ENCODE results near the gene WHRN. TPM values are rescaled to one million over a fixed set of nuclear protein-coding genes. Genes with fewer than 3 reads are reported as not detected.

WHRN gene
- total and polyA plus RNA-seq, 5 donors from 2014 or later, result 1.00 to 24.2 (median 1.4) TPM

- Mint-ChIP-seq H3K27me3 (peaks cover 4% of the 10 kb centered on the region), H3K9me3 (peaks cover 0 to 2% (median 0%) of the 10 kb centered on the region in 7 donors), H3K27ac (no peak overlapping the region), H3K4me1 (peaks cover 0 to 3% (median 1%) of the 10 kb centered on the region in 4 donors), H3K4me3 (no peak overlapping the region), H3K36me3 (peaks cover 6% of the 10 kb centered on the region)
- no peak for ATAC-seq (ENCODE audit: low read depth in 2 of 2)
- no peak overlapping the region for H3K4me3 ChIP-seq (ENCODE audit: low read depth, low read length)
- H3K27ac ChIP-seq (ENCODE audit: insufficient read depth, low read length, poor library complexity, severe bottlenecking), result no peak overlapping the region
- H3K27me3 ChIP-seq (ENCODE audit: control insufficient read depth, insufficient read depth, low read length), result no peaks in the 10 kb centered on the region
- H3K36me3 ChIP-seq (ENCODE audit: control insufficient read depth, insufficient read depth, low read length), result peaks cover 2% of the 10 kb centered on the region
- H3K9me3 ChIP-seq (ENCODE audit: control insufficient read depth in 2 of 2, low read length in 2 of 2), result no peaks in the 10 kb centered on the region
- no peak for DNase-seq
- H3K4me1 ChIP-seq (ENCODE audit: control insufficient read depth, insufficient read depth, low read length, poor library complexity, severe bottlenecking), result no peaks in the 10 kb centered on the region
Observed at GRCh38 chr9:114459464-114459863, 45.8 kb downstream of the WHRN start.

GRCh38 chr9:114456929-114457328 lies 48.3 kb downstream of the WHRN start:
- DNase-seq (no peak), ATAC-seq (ENCODE audit: low read depth in 2 of 2) (no peak)
- no peaks in the 10 kb centered on the region for H3K27me3 ChIP-seq (ENCODE audit: control insufficient read depth, insufficient read depth, low read length)
- peaks cover 0 to 8% (median 0%) of the 10 kb centered on the region in 7 donors for H3K9me3 Mint-ChIP-seq
- H3K4me3 Mint-ChIP-seq, result no peak overlapping the region
- H3K4me1 ChIP-seq (ENCODE audit: control insufficient read depth, insufficient read depth, low read length, poor library complexity, severe bottlenecking), result peaks cover 18% of the 10 kb centered on the region
- peaks cover 15 to 24% (median 17%) of the 10 kb centered on the region in 4 donors for H3K4me1 Mint-ChIP-seq
- H3K27ac ChIP-seq (ENCODE audit: insufficient read depth, low read length, poor library complexity, severe bottlenecking), result no peak overlapping the region
- no peak overlapping the region for H3K27ac Mint-ChIP-seq
- peaks cover 2% of the 10 kb centered on the region for H3K36me3 ChIP-seq (ENCODE audit: control insufficient read depth, insufficient read depth, low read length)
- peaks cover 4% of the 10 kb centered on the region for H3K27me3 Mint-ChIP-seq
- peaks cover 6% of the 10 kb centered on the region for H3K36me3 Mint-ChIP-seq
- H3K9me3 ChIP-seq (ENCODE audit: control insufficient read depth in 2 of 2, low read length in 2 of 2), result peaks cover 0 to 3% of the 10 kb centered on the region in 2 experiments
- no peak overlapping the region for H3K4me3 ChIP-seq (ENCODE audit: low read depth, low read length)

GRCh38 chr9:114454652-114455051 lies 50.6 kb downstream of the WHRN start:
- Histone ChIP-seq H3K4me3 (ENCODE audit: low read depth, low read length) (no peak overlapping the region), H3K9me3 (ENCODE audit: control insufficient read depth in 2 of 2, low read length in 2 of 2) (peaks cover 0 to 3% of the 10 kb centered on the region in 2 experiments), H3K4me1 (ENCODE audit: control insufficient read depth, insufficient read depth, low read length, poor library complexity, severe bottlenecking) (peaks cover 31% of the 10 kb centered on the region), H3K27ac (ENCODE audit: insufficient read depth, low read length, poor library complexity, severe bottlenecking) (no peak overlapping the region), H3K27me3 (ENCODE audit: control insufficient read depth, insufficient read depth, low read length) (no peaks in the 10 kb centered on the region), H3K36me3 (ENCODE audit: control insufficient read depth, insufficient read depth, low read length) (no peaks in the 10 kb centered on the region)
- Mint-ChIP-seq H3K4me1 (peaks cover 19 to 39% (median 22%) of the 10 kb centered on the region in 4 donors), H3K36me3 (no peaks in the 10 kb centered on the region), H3K27ac (peak overlapping the region in 1 of 3 donors; percentile 47), H3K4me3 (no peak overlapping the region), H3K27me3 (peaks cover 4% of the 10 kb centered on the region), H3K9me3 (peaks cover 0 to 8% (median 0%) of the 10 kb centered on the region in 7 donors)
- no peak for ATAC-seq (ENCODE audit: low read depth in 2 of 2)
- DNase-seq, result no peak

DNA sequence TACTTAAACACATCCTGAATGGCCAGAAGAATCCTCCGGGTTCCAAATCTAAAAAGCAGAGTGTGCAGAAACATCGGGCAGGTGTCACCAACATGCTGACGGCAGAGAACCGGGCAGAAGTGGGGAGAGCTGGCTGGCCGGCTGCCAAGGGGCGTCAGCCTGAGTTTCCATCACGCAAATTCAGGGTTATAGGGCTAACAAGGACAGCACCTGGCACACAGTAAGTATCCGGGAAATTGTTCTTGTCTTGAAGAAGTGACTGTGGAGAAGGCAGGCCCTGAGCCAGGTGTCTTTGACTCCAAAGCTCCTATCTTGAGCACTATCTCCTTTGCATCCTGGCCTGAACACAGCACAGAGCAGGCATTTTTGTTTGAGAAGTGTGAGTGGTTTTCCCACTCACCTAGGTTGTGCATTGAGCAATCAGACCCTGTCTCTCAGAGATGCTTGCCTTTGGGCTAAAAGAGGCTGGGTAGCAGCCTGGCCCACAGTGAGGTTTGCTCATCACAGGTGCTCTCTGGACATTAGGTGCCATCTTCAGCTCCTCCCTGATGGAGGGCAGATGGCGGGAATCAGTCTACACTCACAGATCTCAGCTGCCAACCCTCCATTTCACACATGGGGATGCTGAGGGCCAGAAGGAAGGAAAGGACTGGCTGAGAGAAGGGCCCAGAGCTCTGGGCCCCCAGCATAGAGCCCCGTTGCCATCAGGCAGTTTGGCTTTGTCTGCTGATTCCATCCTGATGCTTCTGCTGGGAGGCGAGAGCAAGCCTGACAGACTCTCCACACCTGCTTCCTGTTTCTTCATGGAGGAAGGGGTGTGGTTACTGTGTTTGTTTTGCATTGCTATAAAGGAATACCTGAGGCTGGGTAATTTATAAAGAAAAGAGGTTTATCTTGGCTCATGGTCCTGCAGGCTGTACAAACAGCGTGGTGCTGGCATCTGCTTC lies 52.8 kb downstream of the WHRN start:
- Histone ChIP-seq H3K36me3 (ENCODE audit: control insufficient read depth, insufficient read depth, low read length) (no peaks in the 10 kb centered on the region), H3K4me3 (ENCODE audit: low read depth, low read length) (peak overlapping the region; percentile 34), H3K9me3 (ENCODE audit: control insufficient read depth in 2 of 2, low read length in 2 of 2) (peaks cover 0 to 3% of the 10 kb centered on the region in 2 experiments), H3K27me3 (ENCODE audit: control insufficient read depth, insufficient read depth, low read length) (no peaks in the 10 kb centered on the region), H3K27ac (ENCODE audit: insufficient read depth, low read length, poor library complexity, severe bottlenecking) (peak overlapping the region; percentile 63), H3K4me1 (ENCODE audit: control insufficient read depth, insufficient read depth, low read length, poor library complexity, severe bottlenecking) (peaks cover 31% of the 10 kb centered on the region)
- DNase-seq, result peak; percentile 26 to 59 (median 49)
- Mint-ChIP-seq H3K4me3 (peak overlapping the region; percentile 61 to 80 (median 72)), H3K9me3 (peaks cover 0 to 8% (median 0%) of the 10 kb centered on the region in 7 donors), H3K4me1 (peaks cover 19 to 46% (median 25%) of the 10 kb centered on the region in 4 donors), H3K27me3 (peaks cover under 1% of the 10 kb centered on the region), H3K27ac (peak overlapping the region; percentile 90 to 95 (median 95)), H3K36me3 (no peaks in the 10 kb centered on the region)
- ATAC-seq (ENCODE audit: low read depth in 2 of 2), result peak; percentile 35 to 42

GRCh38 chr9:114451707-114452031 lies 53.6 kb downstream of the WHRN start:
- Mint-ChIP-seq H3K4me3 (peak overlapping the region in 3 of 4 donors; percentile 39 to 73 (median 71)), H3K9me3 (peaks cover 0 to 8% (median 0%) of the 10 kb centered on the region in 7 donors)

DNA sequence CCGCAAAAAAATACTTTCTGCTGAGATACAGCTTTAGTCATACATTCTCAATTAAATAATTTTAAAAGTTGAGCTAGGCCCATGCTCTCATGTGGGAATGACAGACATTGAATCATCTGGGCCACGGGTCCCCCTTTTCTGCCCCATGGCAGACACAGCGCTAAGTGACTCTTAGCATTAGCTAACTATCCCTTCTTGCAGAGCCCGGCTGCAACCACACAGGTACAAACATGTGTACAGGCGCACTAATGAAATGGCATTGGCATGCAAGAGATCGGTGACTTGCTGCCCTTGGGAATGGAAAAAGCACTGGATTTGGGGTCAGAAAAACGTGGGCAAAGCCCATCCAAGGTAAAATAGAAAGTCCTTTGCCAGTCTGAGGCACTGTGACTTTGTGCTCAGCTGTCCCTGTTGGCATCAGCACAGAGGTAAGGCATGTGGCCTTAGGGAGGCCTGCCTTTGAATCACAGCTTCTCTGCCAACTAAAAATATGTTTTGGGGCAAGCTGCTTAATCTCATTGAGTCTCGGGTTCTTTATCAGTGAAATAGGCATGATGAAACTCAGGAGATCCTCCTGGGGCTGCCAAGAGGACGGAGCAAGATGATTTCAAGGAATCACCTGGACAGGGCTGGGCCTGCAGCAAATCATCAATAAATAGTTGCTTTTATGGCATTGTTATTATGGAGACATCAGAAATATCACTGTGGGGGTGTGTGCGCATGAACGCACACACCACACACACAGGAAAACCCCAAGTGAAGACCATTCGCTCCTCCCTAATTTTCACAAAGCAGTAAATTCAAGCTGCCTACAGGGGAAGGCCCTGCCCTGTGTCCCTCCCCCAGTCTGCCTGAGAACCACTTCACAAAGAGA lies 54.2 kb downstream of the WHRN start:
- ATAC-seq (ENCODE audit: low read depth in 2 of 2), result peak in 1 of 2 donors; percentile 36
- Histone ChIP-seq H3K4me3 (ENCODE audit: low read depth, low read length) (no peak overlapping the region), H3K4me1 (ENCODE audit: control insufficient read depth, insufficient read depth, low read length, poor library complexity, severe bottlenecking) (peaks cover 31% of the 10 kb centered on the region), H3K27me3 (ENCODE audit: control insufficient read depth, insufficient read depth, low read length) (no peaks in the 10 kb centered on the region), H3K9me3 (ENCODE audit: control insufficient read depth in 2 of 2, low read length in 2 of 2) (peaks cover 0 to 3% of the 10 kb centered on the region in 2 experiments), H3K36me3 (ENCODE audit: control insufficient read depth, insufficient read depth, low read length) (no peaks in the 10 kb centered on the region), H3K27ac (ENCODE audit: insufficient read depth, low read length, poor library complexity, severe bottlenecking) (peak overlapping the region; percentile 63)
- Mint-ChIP-seq H3K36me3 (no peaks in the 10 kb centered on the region), H3K27me3 (no peaks in the 10 kb centered on the region), H3K4me1 (peaks cover 19 to 50% (median 27%) of the 10 kb centered on the region in 4 donors), H3K9me3 (peaks cover 0 to 8% (median 0%) of the 10 kb centered on the region in 7 donors), H3K27ac (peak overlapping the region; percentile 79 to 92 (median 90)), H3K4me3 (peak overlapping the region in 3 of 4 donors; percentile 39 to 73 (median 71))
- DNase-seq, result peak; percentile 15 to 49 (median 44)

More at GRCh38 chr9:114451707-114452031, 53.6 kb downstream of the WHRN start:
- ATAC-seq (ENCODE audit: low read depth in 2 of 2), result no peak
- Histone ChIP-seq H3K4me1 (ENCODE audit: control insufficient read depth, insufficient read depth, low read length, poor library complexity, severe bottlenecking) (peaks cover 31% of the 10 kb centered on the region), H3K4me3 (ENCODE audit: low read depth, low read length) (no peak overlapping the region), H3K27me3 (ENCODE audit: control insufficient read depth, insufficient read depth, low read length) (no peaks in the 10 kb centered on the region), H3K36me3 (ENCODE audit: control insufficient read depth, insufficient read depth, low read length) (no peaks in the 10 kb centered on the region), H3K9me3 (ENCODE audit: control insufficient read depth in 2 of 2, low read length in 2 of 2) (peaks cover 0 to 3% of the 10 kb centered on the region in 2 experiments), H3K27ac (ENCODE audit: insufficient read depth, low read length, poor library complexity, severe bottlenecking) (peak overlapping the region; percentile 63)
- Mint-ChIP-seq H3K27me3 (no peaks in the 10 kb centered on the region), H3K4me1 (peaks cover 19 to 50% (median 27%) of the 10 kb centered on the region in 4 donors), H3K27ac (peak overlapping the region; percentile 79 to 92 (median 90)), H3K36me3 (no peaks in the 10 kb centered on the region)
- no peak for DNase-seq

GRCh38 chr9:114450181-114450580 lies 55.1 kb downstream of the WHRN start:
- no peaks in the 10 kb centered on the region for H3K27me3 Mint-ChIP-seq
- peak overlapping the region in 1 of 3 donors; percentile 90 for H3K27ac Mint-ChIP-seq
- H3K4me3 Mint-ChIP-seq, result no peak overlapping the region
- H3K9me3 ChIP-seq (ENCODE audit: control insufficient read depth in 2 of 2, low read length in 2 of 2), result peaks cover 0 to 3% of the 10 kb centered on the region in 2 experiments
- no peak for DNase-seq
- H3K36me3 ChIP-seq (ENCODE audit: control insufficient read depth, insufficient read depth, low read length), result no peaks in the 10 kb centered on the region
- peaks cover 31% of the 10 kb centered on the region for H3K4me1 ChIP-seq (ENCODE audit: control insufficient read depth, insufficient read depth, low read length, poor library complexity, severe bottlenecking)
- H3K27ac ChIP-seq (ENCODE audit: insufficient read depth, low read length, poor library complexity, severe bottlenecking), result peak overlapping the region; percentile 30
- H3K27me3 ChIP-seq (ENCODE audit: control insufficient read depth, insufficient read depth, low read length), result no peaks in the 10 kb centered on the region
- H3K9me3 Mint-ChIP-seq, result peaks cover 0 to 8% (median 0%) of the 10 kb centered on the region in 7 donors
- no peaks in the 10 kb centered on the region for H3K36me3 Mint-ChIP-seq
- H3K4me3 ChIP-seq (ENCODE audit: low read depth, low read length), result no peak overlapping the region
- no peak for ATAC-seq (ENCODE audit: low read depth in 2 of 2)
- peaks cover 19 to 50% (median 27%) of the 10 kb centered on the region in 4 donors for H3K4me1 Mint-ChIP-seq
